ENCODE data around the gene MTMR3.

DNA sequence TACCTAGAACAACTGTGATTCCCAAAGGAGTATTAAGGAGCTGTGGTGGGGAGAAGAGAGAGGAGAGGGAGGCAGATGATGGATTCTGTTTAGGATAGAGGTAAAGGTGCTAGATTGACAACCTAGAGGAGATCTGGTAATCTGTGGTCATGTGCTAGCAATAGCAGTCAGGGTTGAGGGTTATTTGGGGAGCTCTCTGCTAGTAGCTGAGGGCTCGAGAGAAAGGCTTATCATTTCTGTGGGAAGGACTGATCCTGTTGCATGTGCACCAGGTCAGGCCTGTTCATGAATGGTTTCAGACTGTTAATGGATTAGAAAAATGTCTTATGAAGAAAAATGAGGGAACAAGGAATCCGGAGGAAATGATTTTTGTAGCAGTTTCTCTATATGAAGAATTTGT, 63.2 kb downstream of the MTMR3 start:
- no peak for TF ChIP-seq EP300 (IDR thresholded peaks at IDR 0.05)
- TF ChIP-seq, protein P1, sequence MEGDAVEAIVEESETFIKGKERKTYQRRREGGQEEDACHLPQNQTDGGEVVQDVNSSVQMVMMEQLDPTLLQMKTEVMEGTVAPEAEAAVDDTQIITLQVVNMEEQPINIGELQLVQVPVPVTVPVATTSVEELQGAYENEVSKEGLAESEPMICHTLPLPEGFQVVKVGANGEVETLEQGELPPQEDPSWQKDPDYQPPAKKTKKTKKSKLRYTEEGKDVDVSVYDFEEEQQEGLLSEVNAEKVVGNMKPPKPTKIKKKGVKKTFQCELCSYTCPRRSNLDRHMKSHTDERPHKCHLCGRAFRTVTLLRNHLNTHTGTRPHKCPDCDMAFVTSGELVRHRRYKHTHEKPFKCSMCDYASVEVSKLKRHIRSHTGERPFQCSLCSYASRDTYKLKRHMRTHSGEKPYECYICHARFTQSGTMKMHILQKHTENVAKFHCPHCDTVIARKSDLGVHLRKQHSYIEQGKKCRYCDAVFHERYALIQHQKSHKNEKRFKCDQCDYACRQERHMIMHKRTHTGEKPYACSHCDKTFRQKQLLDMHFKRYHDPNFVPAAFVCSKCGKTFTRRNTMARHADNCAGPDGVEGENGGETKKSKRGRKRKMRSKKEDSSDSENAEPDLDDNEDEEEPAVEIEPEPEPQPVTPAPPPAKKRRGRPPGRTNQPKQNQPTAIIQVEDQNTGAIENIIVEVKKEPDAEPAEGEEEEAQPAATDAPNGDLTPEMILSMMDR (IDR thresholded peaks at IDR 0.05), result no peak

All from esophagus muscularis mucosa (tissue), 3 donors.